ENCODE measurements around the gene STIL. TPM values are rescaled to one million over a fixed set of nuclear protein-coding genes. Genes with fewer than 3 reads are reported as not detected.
"Not testable (repeated sequence)": the region's sequence is repeated elsewhere in the genome, so short reads cannot be mapped to it uniquely, and the experiment has no call there.

The STIL gene
- total RNA-seq, 2 donors from 2014 or later: 39.3 to 48.0 TPM

DNA sequence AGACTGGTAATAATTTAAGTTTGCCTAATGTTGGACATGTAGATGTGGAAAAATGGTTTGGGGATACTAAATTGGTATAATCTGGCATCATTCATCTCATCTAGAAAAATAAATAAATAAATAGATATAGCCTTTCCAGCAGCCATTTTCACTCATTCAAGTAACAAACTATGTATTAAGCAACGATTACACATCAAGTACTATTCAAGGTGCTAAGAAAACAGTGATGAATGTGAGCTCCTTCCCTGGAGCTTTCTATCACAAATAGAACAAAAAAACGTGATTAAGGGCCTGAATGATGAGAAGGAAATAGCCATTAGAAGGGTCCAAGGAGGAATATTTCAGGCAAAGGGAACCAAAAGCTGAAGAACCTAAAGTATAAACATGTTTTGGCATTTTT is 37.1 kb downstream of the STIL start:
- peaks cover 50% of the 10 kb centered on the region for H3K36me3 Mint-ChIP-seq (ENCODE audit: low read depth)
- H3K27me3 ChIP-seq (ENCODE audit: control insufficient read depth, insufficient read depth, low read length, poor library complexity, severe bottlenecking): no peaks in the 10 kb centered on the region
- no peaks in the 10 kb centered on the region for H3K9me3 ChIP-seq (ENCODE audit: control insufficient read depth, low read length)
- H3K27ac Mint-ChIP-seq: no peak overlapping the region
- H3K27ac ChIP-seq (ENCODE audit: low read depth, low read length): no peak overlapping the region
- H3K4me3 Mint-ChIP-seq: no peak overlapping the region
- TF ChIP-seq, protein P1, sequence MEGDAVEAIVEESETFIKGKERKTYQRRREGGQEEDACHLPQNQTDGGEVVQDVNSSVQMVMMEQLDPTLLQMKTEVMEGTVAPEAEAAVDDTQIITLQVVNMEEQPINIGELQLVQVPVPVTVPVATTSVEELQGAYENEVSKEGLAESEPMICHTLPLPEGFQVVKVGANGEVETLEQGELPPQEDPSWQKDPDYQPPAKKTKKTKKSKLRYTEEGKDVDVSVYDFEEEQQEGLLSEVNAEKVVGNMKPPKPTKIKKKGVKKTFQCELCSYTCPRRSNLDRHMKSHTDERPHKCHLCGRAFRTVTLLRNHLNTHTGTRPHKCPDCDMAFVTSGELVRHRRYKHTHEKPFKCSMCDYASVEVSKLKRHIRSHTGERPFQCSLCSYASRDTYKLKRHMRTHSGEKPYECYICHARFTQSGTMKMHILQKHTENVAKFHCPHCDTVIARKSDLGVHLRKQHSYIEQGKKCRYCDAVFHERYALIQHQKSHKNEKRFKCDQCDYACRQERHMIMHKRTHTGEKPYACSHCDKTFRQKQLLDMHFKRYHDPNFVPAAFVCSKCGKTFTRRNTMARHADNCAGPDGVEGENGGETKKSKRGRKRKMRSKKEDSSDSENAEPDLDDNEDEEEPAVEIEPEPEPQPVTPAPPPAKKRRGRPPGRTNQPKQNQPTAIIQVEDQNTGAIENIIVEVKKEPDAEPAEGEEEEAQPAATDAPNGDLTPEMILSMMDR (conservative IDR thresholded peaks at IDR 0.05): no peak
- H3K4me3 ChIP-seq (ENCODE audit: low read length): no peak overlapping the region
- peaks cover 76% of the 10 kb centered on the region for H3K36me3 ChIP-seq (ENCODE audit: control insufficient read depth, insufficient read depth, low read length)
- no peaks in the 10 kb centered on the region for H3K4me1 ChIP-seq (ENCODE audit: control insufficient read depth, insufficient read depth, low read length)
- no peaks in the 10 kb centered on the region for H3K27me3 Mint-ChIP-seq (ENCODE audit: insufficient read depth)
- H3K9me3 Mint-ChIP-seq: no peaks in the 10 kb centered on the region
- no peak overlapping the region for H3K9ac ChIP-seq (ENCODE audit: extremely low read depth, low read length, poor library complexity, severe bottlenecking)
- H3K4me1 Mint-ChIP-seq: no peaks in the 10 kb centered on the region
- WGBS, 2 experiments (ENCODE audit: insufficient coverage in 1 of 2, insufficient read length in 1 of 2): 93 to 100% methylated on average over 2 of the region's 2 CpGs
- DNase-seq: no peak

DNA sequence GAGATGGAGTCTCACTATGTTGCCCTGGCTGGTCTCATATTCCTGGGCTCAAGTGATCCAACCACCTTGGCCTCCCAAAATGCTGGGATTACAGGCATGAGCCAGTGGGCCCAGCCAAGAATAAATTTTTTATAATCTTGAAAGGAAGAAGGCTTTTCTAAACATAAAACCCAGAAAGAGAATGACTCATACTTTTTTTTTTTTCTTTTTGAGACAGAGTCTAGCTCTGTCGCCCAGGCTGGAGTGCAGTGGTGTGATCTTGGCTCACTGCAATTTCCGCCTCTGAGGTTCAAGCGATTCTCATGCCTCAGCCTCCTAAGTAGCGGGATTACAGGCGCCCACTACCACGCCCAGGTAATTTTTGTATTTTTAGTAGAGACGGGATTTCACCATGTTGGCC is 38.1 kb downstream of the STIL start:
- not testable (repeated sequence) for H3K9ac ChIP-seq (ENCODE audit: extremely low read depth, low read length, poor library complexity, severe bottlenecking); H3K27ac ChIP-seq (ENCODE audit: low read depth, low read length); H3K4me1 Mint-ChIP-seq; H3K27ac Mint-ChIP-seq; H3K27me3 ChIP-seq (ENCODE audit: control insufficient read depth, insufficient read depth, low read length, poor library complexity, severe bottlenecking); H3K4me3 ChIP-seq (ENCODE audit: low read length); H3K4me1 ChIP-seq (ENCODE audit: control insufficient read depth, insufficient read depth, low read length); H3K9me3 ChIP-seq (ENCODE audit: control insufficient read depth, low read length); H3K4me3 Mint-ChIP-seq; DNase-seq; H3K27me3 Mint-ChIP-seq (ENCODE audit: insufficient read depth); H3K9me3 Mint-ChIP-seq
- H3K36me3 Mint-ChIP-seq (ENCODE audit: low read depth): peaks cover 49% of the 10 kb centered on the region
- 93 to 98% methylated on average over 7 of the region's 7 CpGs for WGBS, 2 experiments (ENCODE audit: insufficient coverage in 1 of 2, insufficient read length in 1 of 2)
- peaks cover 76% of the 10 kb centered on the region for H3K36me3 ChIP-seq (ENCODE audit: control insufficient read depth, insufficient read depth, low read length)

GRCh38 chr1:47265529-47265928 is 48.4 kb downstream of the STIL start:
- H3K4me3 ChIP-seq (ENCODE audit: low read length); H3K9me3 Mint-ChIP-seq; H3K27ac ChIP-seq (ENCODE audit: low read depth, low read length); H3K4me3 Mint-ChIP-seq; H3K27me3 ChIP-seq (ENCODE audit: control insufficient read depth, insufficient read depth, low read length, poor library complexity, severe bottlenecking); H3K27me3 Mint-ChIP-seq (ENCODE audit: insufficient read depth); DNase-seq; H3K27ac Mint-ChIP-seq; H3K4me1 ChIP-seq (ENCODE audit: control insufficient read depth, insufficient read depth, low read length); H3K9me3 ChIP-seq (ENCODE audit: control insufficient read depth, low read length); H3K9ac ChIP-seq (ENCODE audit: extremely low read depth, low read length, poor library complexity, severe bottlenecking); H3K4me1 Mint-ChIP-seq: not testable (repeated sequence)
- peaks cover 81% of the 10 kb centered on the region for H3K36me3 ChIP-seq (ENCODE audit: control insufficient read depth, insufficient read depth, low read length)
- 93 to 95% methylated on average over 4 to 8 of the region's 8 CpGs for WGBS, 2 experiments (ENCODE audit: insufficient coverage in 1 of 2, insufficient read length in 1 of 2)
- peaks cover 58% of the 10 kb centered on the region for H3K36me3 Mint-ChIP-seq (ENCODE audit: low read depth)

DNA sequence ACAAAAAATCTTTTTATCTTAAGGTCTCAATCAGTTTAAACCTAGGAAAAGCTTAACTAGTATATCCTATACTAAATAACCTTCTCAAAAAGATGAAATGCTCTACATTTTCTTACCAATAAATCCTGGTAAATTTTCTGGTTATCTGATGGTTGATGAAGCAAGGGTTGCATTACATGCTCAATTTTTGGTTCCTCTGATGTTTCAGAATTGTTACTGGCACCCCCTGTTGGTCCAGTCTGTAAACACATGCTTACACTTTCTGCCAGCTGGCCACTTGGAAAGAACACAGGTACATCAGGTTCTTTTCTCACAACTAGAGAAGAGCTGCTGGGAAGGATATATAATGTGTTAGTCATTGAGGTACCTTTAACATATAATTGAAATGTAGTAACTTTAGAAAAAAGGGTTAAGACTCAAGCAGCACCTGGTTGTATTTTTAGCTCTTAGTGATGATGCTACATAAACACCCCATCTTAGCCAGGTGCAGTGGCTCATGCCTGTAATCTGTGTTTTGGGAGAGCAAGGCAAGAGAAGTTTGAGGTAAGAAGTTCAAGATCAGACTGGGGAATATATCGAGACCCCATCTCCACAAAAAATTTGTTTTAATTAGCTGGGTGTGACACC is 51.0 kb downstream of the STIL start:
- peaks cover 54% of the 10 kb centered on the region for H3K36me3 Mint-ChIP-seq (ENCODE audit: low read depth)
- no peak overlapping the region for H3K27ac Mint-ChIP-seq

More for the DNA sequence above, 51.0 kb downstream of the STIL start:
- Histone ChIP-seq H3K9me3 (ENCODE audit: control insufficient read depth, low read length) (no peaks in the 10 kb centered on the region), H3K27me3 (ENCODE audit: control insufficient read depth, insufficient read depth, low read length, poor library complexity, severe bottlenecking) (no peaks in the 10 kb centered on the region), H3K27ac (ENCODE audit: low read depth, low read length) (no peak overlapping the region), H3K4me3 (ENCODE audit: low read length) (no peak overlapping the region), H3K4me1 (ENCODE audit: control insufficient read depth, insufficient read depth, low read length) (no peaks in the 10 kb centered on the region), H3K9ac (ENCODE audit: extremely low read depth, low read length, poor library complexity, severe bottlenecking) (no peak overlapping the region), H3K36me3 (ENCODE audit: control insufficient read depth, insufficient read depth, low read length) (peaks cover 84% of the 10 kb centered on the region)
- TF ChIP-seq, protein P1 (conservative IDR thresholded peaks at IDR 0.05): peak; percentile 85
- peak; percentile 85 for DNase-seq
- no peaks in the 10 kb centered on the region for H3K9me3 Mint-ChIP-seq
- H3K4me1 Mint-ChIP-seq: no peaks in the 10 kb centered on the region
- WGBS, 2 experiments (ENCODE audit: insufficient coverage in 1 of 2, insufficient read length in 1 of 2): 80 to 100% methylated on average over 1 of the region's 1 CpG
- no peak overlapping the region for H3K4me3 Mint-ChIP-seq
- no peaks in the 10 kb centered on the region for H3K27me3 Mint-ChIP-seq (ENCODE audit: insufficient read depth)

All from endodermal cell (in vitro differentiated cells).